Stimulated activated naive CD8-positive, alpha-beta T cell treated with anti-CD3 and anti-CD28 coated beads, Interleukin-15, amount 100 ng/mL, for 72 hours (primary cell): Measurements from ENCODE around the gene PHRF1.
"Not testable (repeated sequence)": the region's sequence is repeated elsewhere in the genome, so short reads cannot be mapped to it uniquely, and the experiment has no call there.

Experiments
- ATAC-seq: fragments of 150-1000 bp; cut with Tn5 transposase; 2 replicates; pipeline ENCODE4 v1.10.0; 2021; ENCODE audit warnings: mild to moderate bottlenecking, moderate library complexity
- DNase-seq, 2 donors: peaks; one replicate each; pipeline ENCODE4 v3.0.0; 2021 to 2022
- H3K27ac Mint-ChIP-seq, 2 donors: one replicate each; pipeline ENCODE4 v1.8.0; 2022; ENCODE audit warnings: mild to moderate bottlenecking in 2 of 2, mixed read lengths in 2 of 2, moderate library complexity in 2 of 2
- H3K27me3 Mint-ChIP-seq: one replicate; pipeline ENCODE4 v1.8.0; 2022; ENCODE audit warnings: mixed read lengths
- H3K4me1 Mint-ChIP-seq: one replicate; pipeline ENCODE4 v1.8.0; 2022; ENCODE audit warnings: mild to moderate bottlenecking, mixed read lengths
- H3K4me3 Mint-ChIP-seq, 2 donors: one replicate each; pipeline ENCODE4 v1.8.0; 2022; ENCODE audit warnings: mild to moderate bottlenecking in 2 of 2, mixed read lengths in 2 of 2, moderate library complexity in 1 of 2
- H3K9me3 Mint-ChIP-seq, 2 donors: one replicate each; pipeline ENCODE4 v1.8.0; 2022; ENCODE audit warnings: mixed read lengths in 2 of 2

The PHRF1 gene

GRCh38 chr11:646214-646613 is 69.9 kb downstream of the PHRF1 start:
- ATAC-seq (no peak), DNase-seq (no peak)
- Mint-ChIP-seq H3K4me1 (peaks cover 12% of the 10 kb centered on the region), H3K9me3 (no peaks in the 10 kb centered on the region), H3K27ac (no peak overlapping the region), H3K27me3 (no peaks in the 10 kb centered on the region), H3K4me3 (no peak overlapping the region)

GRCh38 chr11:647672-648158 is 71.4 kb downstream of the PHRF1 start:
- not testable (repeated sequence) for ATAC-seq, H3K9me3 Mint-ChIP-seq, H3K4me3 Mint-ChIP-seq, H3K27me3 Mint-ChIP-seq, DNase-seq, H3K4me1 Mint-ChIP-seq, H3K27ac Mint-ChIP-seq

- no peak overlapping the region for H3K4me3 Mint-ChIP-seq
- H3K27me3 Mint-ChIP-seq: no peaks in the 10 kb centered on the region
- peaks cover 3% of the 10 kb centered on the region for H3K4me1 Mint-ChIP-seq
- H3K9me3 Mint-ChIP-seq: no peaks in the 10 kb centered on the region
- no peak overlapping the region for H3K27ac Mint-ChIP-seq
- ATAC-seq (no peak), DNase-seq (no peak)
Observed at GRCh38 chr11:650482-650881, 74.2 kb downstream of the PHRF1 start.

GRCh38 chr11:653136-653535 is 76.9 kb downstream of the PHRF1 start:
- not testable (repeated sequence) for H3K4me1 Mint-ChIP-seq, H3K27ac Mint-ChIP-seq, ATAC-seq, H3K9me3 Mint-ChIP-seq, H3K27me3 Mint-ChIP-seq, DNase-seq, H3K4me3 Mint-ChIP-seq

DNA sequence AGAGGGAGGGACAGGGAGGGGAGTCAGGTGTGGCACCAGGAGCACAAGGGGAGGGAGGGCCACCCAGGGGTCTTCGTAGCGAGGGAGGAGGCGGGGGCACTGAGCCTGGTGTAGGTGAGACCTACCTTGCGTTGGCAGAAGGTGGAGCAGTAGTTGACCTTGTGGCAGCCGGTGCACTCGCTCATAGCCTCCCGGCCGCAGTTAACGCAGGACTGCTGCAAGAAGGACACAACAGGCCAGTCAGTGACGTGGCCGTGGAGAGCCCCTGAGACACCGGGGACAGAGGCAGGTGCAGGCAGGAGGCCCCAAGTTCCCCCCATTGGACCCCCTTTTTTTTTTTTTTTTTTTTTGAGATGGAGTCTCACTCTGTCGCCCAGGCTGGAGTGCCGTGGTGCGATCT is 77.6 kb downstream of the PHRF1 start:
- ATAC-seq (no peak), DNase-seq (no peak)
- no peaks in the 10 kb centered on the region for H3K4me1 Mint-ChIP-seq
- H3K27ac Mint-ChIP-seq: peak overlapping the region in 1 of 2 donors; percentile 12
- no peaks in the 10 kb centered on the region for H3K9me3 Mint-ChIP-seq
- no peak overlapping the region for H3K4me3 Mint-ChIP-seq
- no peaks in the 10 kb centered on the region for H3K27me3 Mint-ChIP-seq

- H3K27me3 Mint-ChIP-seq, H3K4me3 Mint-ChIP-seq, ATAC-seq, H3K27ac Mint-ChIP-seq, DNase-seq, H3K9me3 Mint-ChIP-seq, H3K4me1 Mint-ChIP-seq: not testable (repeated sequence)
Observed at GRCh38 chr11:654444-654843, 78.2 kb downstream of the PHRF1 start.

- Mint-ChIP-seq H3K27me3 (no peaks in the 10 kb centered on the region), H3K27ac (no peak overlapping the region), H3K4me3 (no peak overlapping the region), H3K4me1 (no peaks in the 10 kb centered on the region), H3K9me3 (no peaks in the 10 kb centered on the region)
- ATAC-seq (no peak), DNase-seq (no peak)
Observed at GRCh38 chr11:655036-655726, 78.9 kb downstream of the PHRF1 start.

- no peaks in the 10 kb centered on the region for H3K4me1 Mint-ChIP-seq
- ATAC-seq: no peak
- H3K9me3 Mint-ChIP-seq: no peaks in the 10 kb centered on the region
- H3K4me3 Mint-ChIP-seq: no peak overlapping the region
- DNase-seq: no peak
- no peak overlapping the region for H3K27ac Mint-ChIP-seq
- H3K27me3 Mint-ChIP-seq: no peaks in the 10 kb centered on the region
Observed at GRCh38 chr11:656426-656825, 80.2 kb downstream of the PHRF1 start.

GRCh38 chr11:656866-657265 is 80.6 kb downstream of the PHRF1 start:
- no peak overlapping the region for H3K27ac Mint-ChIP-seq
- H3K9me3 Mint-ChIP-seq: no peaks in the 10 kb centered on the region
- no peak for ATAC-seq
- H3K27me3 Mint-ChIP-seq: no peaks in the 10 kb centered on the region
- DNase-seq: no peak
- no peak overlapping the region for H3K4me3 Mint-ChIP-seq
- H3K4me1 Mint-ChIP-seq: no peaks in the 10 kb centered on the region

DNA sequence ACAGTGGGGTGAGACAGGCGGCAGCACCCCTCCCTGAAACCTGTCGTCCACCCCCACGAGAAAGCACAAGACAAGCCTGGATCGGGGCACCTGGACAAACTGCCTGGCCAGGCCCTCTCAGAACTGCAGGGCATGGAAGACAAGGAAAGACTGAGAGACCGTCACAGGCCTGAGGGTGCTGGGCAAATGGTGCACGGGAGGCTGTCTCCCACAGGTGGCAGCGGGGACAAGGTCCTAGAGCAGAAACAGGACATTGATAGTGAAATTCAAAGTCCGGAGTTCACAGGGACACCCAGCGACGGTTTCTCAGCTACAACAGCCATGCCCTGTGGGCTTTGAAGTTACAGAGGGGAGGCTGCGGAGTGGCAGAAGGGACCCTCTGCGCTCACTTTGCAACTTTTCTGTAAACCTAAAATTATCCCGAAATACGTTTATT is 81.4 kb downstream of the PHRF1 start:
- Mint-ChIP-seq H3K27me3 (no peaks in the 10 kb centered on the region), H3K4me3 (no peak overlapping the region), H3K27ac (peak overlapping the region in 1 of 2 donors; percentile 87), H3K9me3 (no peaks in the 10 kb centered on the region), H3K4me1 (peaks cover 4% of the 10 kb centered on the region)
- no peak for ATAC-seq
- DNase-seq: no peak

DNA sequence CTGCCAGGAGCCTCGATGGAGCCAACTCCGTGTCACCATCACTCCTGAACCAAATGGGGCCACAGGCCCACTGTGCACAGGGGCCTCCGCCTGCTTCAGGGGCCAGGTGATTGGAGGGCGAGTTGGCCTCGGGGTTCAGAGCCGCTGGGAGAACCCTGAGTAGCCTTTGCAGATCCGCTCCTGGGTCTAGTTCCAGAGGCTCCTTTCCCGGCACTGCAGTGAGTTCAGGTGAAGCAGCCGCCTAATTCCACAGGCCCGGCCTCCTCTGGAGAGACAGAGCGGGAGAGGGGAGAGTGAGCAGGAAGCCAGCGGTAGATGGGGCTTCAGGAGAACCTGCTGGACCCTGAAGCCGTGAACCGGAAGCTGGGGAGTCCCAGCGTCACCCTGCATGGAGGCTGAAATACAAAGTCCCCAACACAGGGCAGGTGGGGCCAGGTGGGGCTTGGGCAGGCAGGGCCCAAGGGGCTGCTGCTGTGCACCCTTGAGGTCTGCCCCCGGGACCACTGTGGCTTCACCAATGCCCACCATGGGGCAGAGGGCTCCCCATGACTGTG is 83.3 kb downstream of the PHRF1 start:
- Mint-ChIP-seq H3K9me3 (no peaks in the 10 kb centered on the region), H3K27ac (no peak overlapping the region), H3K4me3 (no peak overlapping the region), H3K4me1 (peaks cover 7% of the 10 kb centered on the region), H3K27me3 (no peaks in the 10 kb centered on the region)
- DNase-seq: no peak
- ATAC-seq: no peak

DNA sequence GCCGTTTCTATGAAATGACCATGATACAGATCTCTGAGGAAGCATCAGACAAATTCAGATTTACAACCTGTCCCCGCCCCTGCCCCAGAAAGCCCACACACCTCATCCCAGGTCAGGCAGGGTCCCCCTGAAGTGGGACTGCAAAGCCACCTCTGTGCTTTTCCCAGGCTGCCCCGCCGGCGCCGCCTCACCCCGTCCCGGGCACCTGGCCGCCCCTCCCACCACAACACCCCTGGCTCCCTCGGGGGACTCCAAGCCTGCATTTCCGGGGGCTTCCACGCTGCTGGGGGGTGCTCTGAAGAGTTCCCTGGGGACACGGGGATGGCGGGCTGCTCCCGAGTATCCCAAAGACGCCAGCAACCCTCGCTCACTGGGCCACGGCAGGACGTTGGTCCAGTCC is 84.0 kb downstream of the PHRF1 start:
- ATAC-seq: no peak

DNA sequence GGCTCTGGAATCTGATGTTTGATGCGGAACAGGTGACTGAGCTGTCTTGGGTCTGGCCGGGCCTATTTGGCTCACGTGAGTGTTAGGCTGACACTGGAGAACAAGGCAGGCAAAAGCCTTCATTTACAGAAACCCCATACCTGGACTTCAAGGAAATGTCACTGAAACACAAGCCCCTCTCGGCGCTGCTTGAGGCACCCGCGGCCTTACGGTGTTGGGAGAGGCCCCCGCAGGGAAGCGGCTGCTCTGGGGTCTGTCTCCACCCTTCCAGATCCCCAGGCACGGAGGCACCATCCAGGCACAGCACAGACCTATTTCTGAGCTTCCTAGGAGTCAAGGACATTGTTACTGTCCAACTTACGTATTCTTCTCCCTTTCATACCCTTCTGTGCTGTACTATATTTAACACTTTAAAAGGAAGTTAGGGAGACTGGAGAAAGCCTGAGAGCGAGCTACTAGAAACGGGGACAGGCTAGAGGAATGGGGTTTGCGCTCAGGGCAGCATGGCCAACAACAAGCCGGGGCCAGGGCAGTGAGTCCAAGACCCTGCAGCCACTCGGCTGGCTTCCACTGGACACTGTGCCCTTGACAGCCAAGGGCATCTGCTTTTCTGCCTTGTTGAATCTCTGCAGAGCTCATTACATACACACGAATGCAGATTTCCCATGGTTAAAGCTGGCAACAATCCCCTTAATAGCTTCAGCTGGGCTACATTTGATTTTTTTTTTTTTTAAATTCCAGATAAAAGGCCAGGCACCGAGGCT is 84.6 kb downstream of the PHRF1 start:
- H3K4me1 Mint-ChIP-seq: peaks cover 7% of the 10 kb centered on the region
- DNase-seq: no peak
- no peak for ATAC-seq
- no peaks in the 10 kb centered on the region for H3K27me3 Mint-ChIP-seq
- H3K4me3 Mint-ChIP-seq: no peak overlapping the region
- H3K27ac Mint-ChIP-seq: no peak overlapping the region
- no peaks in the 10 kb centered on the region for H3K9me3 Mint-ChIP-seq

More for the DNA sequence above, 84.0 kb downstream of the PHRF1 start:
- DNase-seq: no peak
- H3K4me3 Mint-ChIP-seq: no peak overlapping the region
- no peak overlapping the region for H3K27ac Mint-ChIP-seq
- peaks cover 7% of the 10 kb centered on the region for H3K4me1 Mint-ChIP-seq
- H3K27me3 Mint-ChIP-seq: no peaks in the 10 kb centered on the region
- no peaks in the 10 kb centered on the region for H3K9me3 Mint-ChIP-seq
